SU-DHL-6 (cell line): ENCODE results near the gene MRPL1.
"Not testable (repeated sequence)": the region's sequence is repeated elsewhere in the genome, so short reads cannot be mapped to it uniquely, and the experiment has no call there.

Source experiments
- H2AFZ ChIP-seq: fragments of 200-600 bp; sonication (generic); 2 replicates; pipeline ENCODE4 v1.6.1; 2014; ENCODE audit warnings: low read depth, mild to moderate bottlenecking, moderate library complexity, mixed read lengths, antibody characterized with exemption, low read length; ENCODE audit not compliant: severe bottlenecking
- H3F3A ChIP-seq: fragments of 200-600 bp; shearing (Covaris generic); 2 replicates; pipeline ENCODE4 v1.6.0; 2016; ENCODE audit warnings: antibody characterized with exemption, mild to moderate bottlenecking; ENCODE audit not compliant: insufficient read depth
- H3K27ac ChIP-seq: fragments of 200-600 bp; sonication (generic); 2 replicates; pipeline ENCODE4 v1.5.1; 2016; ENCODE audit warnings: low read depth, mild to moderate bottlenecking, low read length, moderate library complexity, mixed read lengths
- H3K27me3 ChIP-seq: fragments of 200-600 bp; sonication (generic), shearing (Covaris generic); 2 replicates; pipeline ENCODE4 v1.6.0; 2014; ENCODE audit warnings: mild to moderate bottlenecking, low read length
- H3K36me3 ChIP-seq: fragments of 200-600 bp; sonication (generic); 2 replicates; pipeline ENCODE4 v1.6.1; 2014; ENCODE audit warnings: mild to moderate bottlenecking, low read length, mixed read lengths
- H3K4me2 ChIP-seq: fragments of 300-600, 200-600 bp; shearing (Covaris generic), sonication (generic); 2 replicates; pipeline ENCODE4 v1.6.0; 2014; ENCODE audit warnings: low read length, low read depth, mild to moderate bottlenecking; ENCODE audit not compliant: poor library complexity, severe bottlenecking
- H3K4me3 ChIP-seq: fragments of 200-600 bp; sonication (generic); 2 replicates; pipeline ENCODE4 v1.5.1; 2014; ENCODE audit warnings: antibody characterized with exemption, low read length, mild to moderate bottlenecking, mixed read lengths; ENCODE audit not compliant: insufficient read depth, poor library complexity, severe bottlenecking
- H3K79me2 ChIP-seq: fragments of 200-600 bp; sonication (generic); 2 replicates; pipeline ENCODE4 v1.6.1; 2014; ENCODE audit warnings: mild to moderate bottlenecking, low read length, moderate library complexity; ENCODE audit not compliant: insufficient read depth
- H3K9ac ChIP-seq: fragments of 200-600 bp; sonication (generic); 2 replicates; pipeline ENCODE4 v1.7.0; 2014; ENCODE audit warnings: mild to moderate bottlenecking, low read length
- H3K9me2 ChIP-seq: fragments of 200-600 bp; sonication (generic); replicated peaks from 2 replicates; pipeline ENCODE4 v1.6.1; 2014; ENCODE audit warnings: low read length; ENCODE audit not compliant: insufficient read depth
- H3K9me3 ChIP-seq: fragments of 200-600 bp; sonication (generic); 2 replicates; pipeline ENCODE4 v1.6.1; 2014; ENCODE audit warnings: low read length, mixed read lengths; ENCODE audit not compliant: insufficient read depth
- H4K20me1 ChIP-seq: fragments of 200-600 bp; sonication (generic); 2 replicates; pipeline ENCODE4 v1.6.1; 2014; ENCODE audit warnings: low read depth, mild to moderate bottlenecking, antibody characterized with exemption, low read length, moderate library complexity, mixed read lengths
- CTCF ChIP-seq: fragments of 200-600 bp; sonication (generic); IDR thresholded peaks from one replicate; pipeline ENCODE4 v1.5.1; 2017; ENCODE audit warnings: antibody characterized with exemption, mild to moderate bottlenecking, low read length, moderate library complexity; ENCODE audit not compliant: insufficient read depth, poor library complexity, severe bottlenecking
- EZH2phosphoT487 ChIP-seq: fragments of 200-600 bp; sonication (generic), shearing (Covaris generic); conservative IDR thresholded peaks from 2 replicates; pipeline ENCODE4 v1.6.1; 2018; ENCODE audit warnings: mild to moderate bottlenecking, antibody characterized with exemption, low read length, moderate library complexity, mixed read lengths

Gene MRPL1

GRCh38 chr4:77938560-77938959 is 75.9 kb downstream of the MRPL1 start:
- no peaks in the 10 kb centered on the region for H3K9me3 ChIP-seq
- no peaks in the 10 kb centered on the region for H3K9me2 ChIP-seq
- no peaks in the 10 kb centered on the region for H3F3A ChIP-seq
- H3K4me3 ChIP-seq, result no peak overlapping the region
- H4K20me1 ChIP-seq, result no peaks in the 10 kb centered on the region
- H2AFZ ChIP-seq, result no peak overlapping the region
- H3K4me2 ChIP-seq, result no peak overlapping the region
- no peaks in the 10 kb centered on the region for H3K36me3 ChIP-seq
- no peak for TF ChIP-seq CTCF
- no peak for TF ChIP-seq EZH2phosphoT487
- no peak overlapping the region for H3K27ac ChIP-seq
- no peaks in the 10 kb centered on the region for H3K79me2 ChIP-seq
- H3K9ac ChIP-seq, result no peak overlapping the region
- no peaks in the 10 kb centered on the region for H3K27me3 ChIP-seq

GRCh38 chr4:77945929-77946328 is 83.3 kb downstream of the MRPL1 start:
- H2AFZ ChIP-seq, H3K9me3 ChIP-seq, H3K36me3 ChIP-seq, H3K27me3 ChIP-seq, H3K4me3 ChIP-seq, H3K9ac ChIP-seq, H3K79me2 ChIP-seq, H3F3A ChIP-seq, H4K20me1 ChIP-seq, H3K27ac ChIP-seq, H3K4me2 ChIP-seq, H3K9me2 ChIP-seq: not testable (repeated sequence)

GRCh38 chr4:77950203-77950602 is 87.6 kb downstream of the MRPL1 start:
- H3K27ac ChIP-seq, result no peak overlapping the region
- H3K4me3 ChIP-seq, result no peak overlapping the region
- H4K20me1 ChIP-seq, result no peaks in the 10 kb centered on the region
- H3F3A ChIP-seq, result no peaks in the 10 kb centered on the region
- no peak for TF ChIP-seq CTCF
- no peaks in the 10 kb centered on the region for H3K36me3 ChIP-seq
- H3K4me2 ChIP-seq, result no peak overlapping the region
- H3K9ac ChIP-seq, result no peak overlapping the region
- H3K79me2 ChIP-seq, result no peaks in the 10 kb centered on the region
- no peak overlapping the region for H2AFZ ChIP-seq
- no peaks in the 10 kb centered on the region for H3K9me2 ChIP-seq
- no peaks in the 10 kb centered on the region for H3K9me3 ChIP-seq
- H3K27me3 ChIP-seq, result no peaks in the 10 kb centered on the region

GRCh38 chr4:77952457-77952856 is 89.8 kb downstream of the MRPL1 start:
- Histone ChIP-seq H4K20me1 (no peaks in the 10 kb centered on the region), H3K9me3 (no peaks in the 10 kb centered on the region), H3K27me3 (no peaks in the 10 kb centered on the region), H3K36me3 (no peaks in the 10 kb centered on the region), H3K9ac (no peak overlapping the region), H3K79me2 (no peaks in the 10 kb centered on the region), H3K27ac (no peak overlapping the region), H2AFZ (no peak overlapping the region), H3K4me3 (no peak overlapping the region), H3K9me2 (no peaks in the 10 kb centered on the region), H3K4me2 (no peak overlapping the region), H3F3A (no peaks in the 10 kb centered on the region)
- TF ChIP-seq CTCF (no peak), EZH2phosphoT487 (no peak)
